Sigmoid colon (tissue), 4 donors: ENCODE results near the gene ZDHHC12.

ENCODE experiments used
- CTCF ChIP-seq, 4 experiments: fragments of 450-650 bp in 3 of 4; fragments of 200-600 bp in 1 of 4; IDR thresholded peaks; one replicate each; pipeline ENCODE4 v1.5.1; 2016 to 2019; ENCODE audit warnings: antibody characterized with exemption in 4 of 4, mild to moderate bottlenecking in 3 of 4, moderate library complexity in 2 of 4
- EP300 ChIP-seq, 4 donors: sonication (generic); formaldehyde crosslinking; IDR thresholded peaks; one replicate each; pipeline ENCODE4 v1.6.1; 2017; ENCODE audit warnings: antibody characterized with exemption in 4 of 4
- POLR2A ChIP-seq, 2 donors: fragments of 450-650 bp; IDR thresholded peaks; one replicate each; pipeline ENCODE4 v1.6.1; 2016; ENCODE audit warnings: antibody characterized with exemption in 2 of 2, mild to moderate bottlenecking in 2 of 2, moderate library complexity in 2 of 2

GRCh38 chr9:128689820-128690683 is 33.9 kb downstream of the ZDHHC12 start:
- no peak for TF ChIP-seq CTCF (IDR thresholded peaks at IDR 0.05)
- no peak for TF ChIP-seq EP300 (IDR thresholded peaks at IDR 0.05)
- no peak for TF ChIP-seq POLR2A (IDR thresholded peaks at IDR 0.05)
